Keratinocyte (primary cell): ENCODE results near the gene DLG1. TPM values are rescaled to one million over a fixed set of nuclear protein-coding genes. Genes with fewer than 3 reads are reported as not detected.

Experiments
- DNase-seq: peaks from one replicate; pipeline ENCODE4 v3.0.0-alpha.2; 2011; ENCODE audit warnings: low read depth, missing footprints, low spot score
- FAIRE-seq: peaks from 2 replicates; lab custom pipeline; 2011; peaks lifted over from hg19 to GRCh38; lab: Jason Lieb, UNC
- H2AFZ ChIP-seq: 2 replicates; pipeline ENCODE4 v1.6.0; 2012; ENCODE audit warnings: low read length, control low read depth, inconsistent platforms; ENCODE audit not compliant: control insufficient read depth
- H3K27ac ChIP-seq: 2 replicates; pipeline ENCODE4 v1.5.1; 2011; ENCODE audit warnings: low read length; ENCODE audit not compliant: control insufficient read depth, insufficient read depth
- H3K27me3 ChIP-seq: 3 replicates; pipeline ENCODE4 v1.6.0; 2011; ENCODE audit warnings: low read length; ENCODE audit not compliant: control insufficient read depth, insufficient read depth; ENCODE audit errors: extremely low read depth
- H3K36me3 ChIP-seq, 2 experiments: 2 replicates in 1 of 2; 3 replicates in 1 of 2; pipeline ENCODE4 v1.5.1; 2011; ENCODE audit warnings: low read length in 2 of 2, mild to moderate bottlenecking in 1 of 2; ENCODE audit not compliant: control insufficient read depth in 2 of 2, insufficient read depth in 2 of 2; ENCODE audit errors: extremely low read depth in 1 of 2
- H3K4me1 ChIP-seq: 3 replicates; pipeline ENCODE4 v1.5.1; 2011; ENCODE audit warnings: low read length; ENCODE audit not compliant: control insufficient read depth, insufficient read depth; ENCODE audit errors: extremely low read depth
- H3K4me2 ChIP-seq: 3 replicates; pipeline ENCODE4 v1.6.0; 2011; ENCODE audit warnings: low read depth, low read length; ENCODE audit not compliant: control insufficient read depth, insufficient read depth; ENCODE audit errors: extremely low read depth
- H3K4me3 ChIP-seq, 3 experiments: fragments of 200-600 bp in 1 of 3; sonication (generic) in 1 of 3; 2 replicates in 2 of 3; 3 replicates in 1 of 3; pipeline ENCODE4 v1.5.1; 2011 to 2016; ENCODE audit warnings: low read length in 3 of 3, mild to moderate bottlenecking in 3 of 3, control low read depth in 2 of 3, inconsistent platforms in 1 of 3, low read depth in 1 of 3, mixed read lengths in 1 of 3, mixed run types in 1 of 3, moderate library complexity in 1 of 3; ENCODE audit not compliant: control insufficient read depth in 2 of 3, insufficient read depth in 2 of 3; ENCODE audit errors: extremely low read depth in 1 of 3
- H3K79me2 ChIP-seq: 2 replicates; pipeline ENCODE4 v1.6.0; 2012; ENCODE audit warnings: low read length; ENCODE audit not compliant: control insufficient read depth, insufficient read depth
- H3K9ac ChIP-seq: 3 replicates; pipeline ENCODE4 v1.6.0; 2011; ENCODE audit warnings: low read length; ENCODE audit not compliant: control insufficient read depth, insufficient read depth; ENCODE audit errors: extremely low read depth
- H3K9me1 ChIP-seq: 3 replicates; pipeline ENCODE4 v1.6.0; 2011; ENCODE audit warnings: low read length; ENCODE audit not compliant: control insufficient read depth, insufficient read depth; ENCODE audit errors: extremely low read depth
- H3K9me3 ChIP-seq: 2 replicates; pipeline ENCODE4 v1.5.1; 2012; ENCODE audit warnings: low read depth, low read length; ENCODE audit not compliant: control insufficient read depth
- H4K20me1 ChIP-seq: 3 replicates; pipeline ENCODE4 v1.6.0; 2011; ENCODE audit warnings: low read length; ENCODE audit not compliant: control insufficient read depth, insufficient read depth; ENCODE audit errors: extremely low read depth
- CTCF ChIP-seq, 3 experiments: IDR thresholded peaks in 1 of 3; conservative IDR thresholded peaks in 1 of 3; optimal IDR thresholded peaks in 1 of 3; 2 replicates in 2 of 3; 3 replicates in 1 of 3; pipeline versions ENCODE3 to v1.5.1; 2011; ENCODE audit warnings: low read length in 3 of 3, mild to moderate bottlenecking in 3 of 3, moderate library complexity in 2 of 3, control low read depth in 1 of 3, inconsistent platforms in 1 of 3; ENCODE audit not compliant: insufficient read depth in 2 of 3; ENCODE audit errors: extremely low read depth in 1 of 3
- EZH2 ChIP-seq: IDR thresholded peaks from one replicate; pipeline ENCODE4 v1.6.1; 2012; ENCODE audit warnings: inconsistent platforms, mild to moderate bottlenecking, low read length, moderate library complexity
- dilution Hi-C: fragments of 300-500 bp; cut with MboI; formaldehyde crosslinking; loops from one replicate; pipeline ENCODE4 v1.7.0; 2020; ENCODE audit warnings: low sequenced_read_pairs; ENCODE audit not compliant: extremely low pct_ligation_motif_present
- polyA plus RNA-seq, 5 experiments: library from polyadenylated mRNA; depleted of rRNA in 3 of 5; stranded (reverse) in 3 of 5; stranded (forward) in 1 of 5; unstranded in 1 of 5; fragments of >200 nt; gene quantifications; 1 replicate in 1 of 5; 2 replicates in 3 of 5; 3 replicates in 1 of 5; pipeline versions ENCODE4 v1.2.1 to v1.2.3, GENCODE V29; 2011 to 2012; ENCODE audit warnings: missing spikeins in 2 of 5, low read depth in 1 of 5, low replicate concordance in 1 of 5

DLG1 gene
- polyA plus RNA-seq, 1 donor (not counting 4 experiments of a cell fraction or from before 2014, with no cell fraction given), result 139 TPM

GRCh38 chr3:196995646-196996355 lies 302.6 kb downstream of the DLG1 start:
- H3K36me3 ChIP-seq, result no peaks in the 10 kb centered on the region
- H3K9me1 ChIP-seq, result no peaks in the 10 kb centered on the region

GRCh38 chr3:196995027-196995426 lies 303.4 kb downstream of the DLG1 start:
- dilution Hi-C loops, result no loop called here
- Histone ChIP-seq H4K20me1 (no peaks in the 10 kb centered on the region), H3K9me3 (no peaks in the 10 kb centered on the region), H3K36me3 (no peaks in the 10 kb centered on the region), H3K4me2 (no peak overlapping the region), H3K9ac (no peak overlapping the region), H3K4me3 (no peak overlapping the region), H3K79me2 (no peaks in the 10 kb centered on the region), H3K27me3 (no peaks in the 10 kb centered on the region), H3K9me1 (no peaks in the 10 kb centered on the region), H3K27ac (no peak overlapping the region), H3K4me1 (peaks cover 16% of the 10 kb centered on the region), H2AFZ (no peak overlapping the region)
- TF ChIP-seq CTCF (optimal IDR thresholded peaks at IDR 0.05 in 1 of 3, IDR thresholded peaks at IDR 0.05 in 1 of 3, conservative IDR thresholded peaks at IDR 0.05 in 1 of 3; ENCODE audit: extremely low read depth in 1 of 3, insufficient read depth in 2 of 3, low read length in 3 of 3), result no peak
- TF ChIP-seq EZH2, result no peak
- peak; percentile 52 for FAIRE-seq
- DNase-seq, result no peak

More at GRCh38 chr3:196995646-196996355, 302.6 kb downstream of the DLG1 start:
- TF ChIP-seq CTCF (optimal IDR thresholded peaks at IDR 0.05 in 1 of 3, IDR thresholded peaks at IDR 0.05 in 1 of 3, conservative IDR thresholded peaks at IDR 0.05 in 1 of 3; ENCODE audit: extremely low read depth in 1 of 3, insufficient read depth in 2 of 3, low read length in 3 of 3), result no peak
- TF ChIP-seq EZH2, result no peak
- H3K79me2 ChIP-seq, result no peaks in the 10 kb centered on the region
- peaks cover 16% of the 10 kb centered on the region for H3K4me1 ChIP-seq
- H3K27ac ChIP-seq, result no peak overlapping the region
- H3K9ac ChIP-seq, result no peak overlapping the region
- no peak overlapping the region for H2AFZ ChIP-seq
- H3K9me3 ChIP-seq, result no peaks in the 10 kb centered on the region
- no peak overlapping the region for H3K4me2 ChIP-seq
- H4K20me1 ChIP-seq, result no peaks in the 10 kb centered on the region
- DNase-seq, result no peak
- FAIRE-seq, result no peak
- dilution Hi-C loops, result no loop called here
- H3K27me3 ChIP-seq, result no peaks in the 10 kb centered on the region
- H3K4me3 ChIP-seq, result no peak overlapping the region
